GM18868 (cell line): ENCODE results near the gene SLC10A7.

ENCODE experiments used
- ATAC-seq: cut with Tn5 transposase; IDR thresholded peaks from one replicate; pipeline ENCODE4 v1.9.1; 2021; ENCODE audit warnings: mild to moderate bottlenecking, moderate library complexity; ENCODE audit not compliant: unreplicated experiment

The SLC10A7 gene

DNA sequence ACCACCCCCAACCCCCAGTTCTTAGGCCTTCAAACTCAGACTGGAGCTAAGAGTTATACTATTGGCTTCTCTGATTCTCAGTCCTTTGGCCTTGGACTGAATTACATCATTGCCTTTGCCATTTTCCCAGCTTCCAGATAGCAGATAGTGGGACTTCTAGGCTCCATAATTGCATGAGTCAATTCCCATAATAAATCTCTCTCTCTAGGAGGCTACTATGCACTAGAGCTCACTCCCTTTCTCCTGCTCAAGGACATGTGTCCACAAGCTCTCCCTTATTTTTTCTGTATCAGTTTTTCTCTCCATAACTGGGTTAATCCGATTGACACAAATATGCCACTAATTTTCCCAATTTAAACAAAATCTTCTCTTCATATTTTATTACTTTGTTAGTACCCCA, 204.0 kb downstream of the SLC10A7 start:
- no peak for ATAC-seq

DNA sequence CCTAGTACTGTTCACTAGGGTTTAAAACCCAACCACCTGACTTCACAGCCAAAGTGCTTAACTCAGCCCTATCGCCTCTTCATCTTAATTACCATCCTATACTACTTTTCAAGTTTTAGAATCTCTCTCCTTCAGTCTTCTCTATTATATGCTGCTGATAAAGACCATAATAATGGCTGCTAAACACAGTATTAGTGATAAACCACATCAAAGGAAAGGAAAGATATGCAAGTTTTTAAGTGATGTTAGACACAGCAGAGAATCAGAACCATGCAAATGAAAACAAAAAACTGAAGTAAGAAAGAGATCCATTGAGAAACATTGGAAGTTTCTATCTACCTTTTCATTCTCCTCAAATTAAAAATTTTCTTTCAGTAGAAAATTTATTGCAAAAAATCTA, 206.6 kb downstream of the SLC10A7 start:
- ATAC-seq = no peak

GRCh38 chr4:146311238-146311970, 210.3 kb downstream of the SLC10A7 start:
- ATAC-seq = no peak

GRCh38 chr4:146310319-146311021, 211.3 kb downstream of the SLC10A7 start:
- peak; percentile 78 for ATAC-seq

DNA sequence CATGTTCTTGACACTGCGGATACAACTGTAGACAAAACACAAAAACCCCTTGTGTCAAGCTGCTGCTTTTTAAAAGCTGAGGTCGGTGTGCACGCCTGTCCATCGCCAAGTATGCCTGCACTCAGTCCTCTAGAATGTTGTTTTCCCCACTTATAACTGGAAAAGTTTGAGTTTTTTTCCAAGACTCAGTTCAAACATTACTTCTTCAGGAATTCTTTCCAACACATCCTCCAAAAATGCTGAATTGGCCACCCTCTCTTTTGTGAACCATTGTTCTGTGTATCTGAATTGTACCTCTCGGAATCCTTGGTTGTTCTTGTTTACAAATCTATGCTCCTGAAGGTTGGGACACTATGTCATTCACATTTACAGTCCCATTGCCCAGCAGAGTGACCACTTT, 212.8 kb downstream of the SLC10A7 start:
- ATAC-seq = no peak

- peak; percentile 61 for ATAC-seq
Measured at GRCh38 chr4:146302822-146303221, 218.9 kb downstream of the SLC10A7 start.

DNA sequence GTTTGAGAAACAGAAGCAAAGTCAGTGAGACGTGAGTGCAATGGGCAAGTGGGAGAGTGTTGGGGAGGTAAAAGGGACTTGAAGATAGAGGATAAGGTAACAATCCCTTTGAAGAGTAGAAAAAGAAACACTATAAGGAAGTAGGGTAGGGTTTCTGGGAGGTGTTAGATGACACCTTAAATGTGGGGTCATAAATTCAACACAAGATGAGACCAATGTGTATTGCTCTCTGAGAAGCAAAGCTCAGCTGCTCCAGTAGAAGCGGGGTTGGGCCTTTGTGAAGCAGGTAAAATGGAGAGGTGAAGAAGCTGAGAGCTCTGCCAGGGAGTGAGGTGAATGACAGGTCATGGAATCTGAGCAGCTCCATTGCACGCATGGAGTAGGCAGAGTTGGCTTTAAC, 222.1 kb downstream of the SLC10A7 start:
- no peak for ATAC-seq

GRCh38 chr4:146294776-146295175, 227.0 kb downstream of the SLC10A7 start:
- no peak for ATAC-seq

GRCh38 chr4:146292508-146292907, 229.2 kb downstream of the SLC10A7 start:
- ATAC-seq = no peak

GRCh38 chr4:146291313-146291712, 230.4 kb downstream of the SLC10A7 start:
- ATAC-seq = no peak

- no peak for ATAC-seq
Measured at GRCh38 chr4:146288193-146288592, 233.5 kb downstream of the SLC10A7 start.

GRCh38 chr4:146285037-146285436, 236.7 kb downstream of the SLC10A7 start:
- no peak for ATAC-seq

DNA sequence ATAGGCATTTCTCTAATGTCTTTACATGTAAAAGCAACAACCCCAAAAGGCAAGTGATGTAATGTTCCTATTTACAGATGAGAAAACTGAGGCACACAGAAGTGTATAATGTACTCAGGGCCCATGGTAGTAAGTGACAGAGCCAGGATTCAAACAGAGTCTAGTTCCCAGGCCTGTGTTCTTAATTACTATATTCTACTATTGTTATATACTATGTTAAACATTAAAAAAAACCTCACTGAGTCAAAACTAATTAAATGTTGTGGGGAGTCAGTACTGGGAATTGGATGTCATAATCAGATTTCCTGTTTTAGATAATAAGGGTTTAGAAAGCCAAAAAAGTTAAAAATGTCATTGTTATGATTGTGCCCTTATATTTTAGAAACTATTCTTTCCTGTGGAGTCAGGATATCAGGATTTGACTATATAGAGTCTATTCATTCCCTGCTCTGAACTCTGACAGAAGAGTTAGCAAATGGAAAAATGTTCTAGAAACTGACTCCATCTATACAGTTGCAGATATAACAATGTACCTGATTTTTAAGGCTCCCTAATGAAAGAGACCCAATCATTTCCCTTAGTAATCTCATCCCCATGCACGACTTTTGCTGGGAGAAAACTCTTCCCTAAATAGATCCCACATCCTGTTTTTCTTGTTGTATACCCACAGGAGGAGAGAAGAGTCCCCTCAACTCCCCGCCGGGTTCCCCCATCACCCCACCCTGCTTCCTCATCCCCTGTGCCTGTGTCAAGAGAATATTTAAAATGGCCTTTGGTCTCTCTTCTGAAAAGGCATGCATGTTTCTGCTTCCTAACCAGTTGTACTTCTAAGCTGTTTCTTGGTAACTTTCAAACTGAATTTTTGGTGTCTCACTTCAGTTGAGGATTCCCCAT, 237.7 kb downstream of the SLC10A7 start:
- no peak for ATAC-seq

DNA sequence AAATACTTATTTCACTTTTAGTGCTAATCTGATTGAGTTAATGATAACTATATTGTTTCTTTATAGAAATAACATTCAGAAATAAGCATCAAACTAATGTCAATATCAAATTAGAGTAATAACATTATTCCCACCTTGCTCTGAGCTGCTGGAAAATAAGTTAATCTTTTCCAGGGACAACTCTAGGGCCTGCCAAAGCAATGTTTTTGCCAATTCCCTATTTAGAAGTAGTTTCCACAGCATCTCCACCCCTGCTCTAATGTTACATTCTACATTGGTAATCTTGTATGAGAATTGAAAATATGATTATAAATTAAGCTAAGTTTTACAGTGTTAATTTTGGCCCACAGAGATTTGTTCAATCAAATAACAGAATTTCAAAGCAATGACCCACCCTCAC, 239.1 kb downstream of the SLC10A7 start:
- ATAC-seq = no peak

DNA sequence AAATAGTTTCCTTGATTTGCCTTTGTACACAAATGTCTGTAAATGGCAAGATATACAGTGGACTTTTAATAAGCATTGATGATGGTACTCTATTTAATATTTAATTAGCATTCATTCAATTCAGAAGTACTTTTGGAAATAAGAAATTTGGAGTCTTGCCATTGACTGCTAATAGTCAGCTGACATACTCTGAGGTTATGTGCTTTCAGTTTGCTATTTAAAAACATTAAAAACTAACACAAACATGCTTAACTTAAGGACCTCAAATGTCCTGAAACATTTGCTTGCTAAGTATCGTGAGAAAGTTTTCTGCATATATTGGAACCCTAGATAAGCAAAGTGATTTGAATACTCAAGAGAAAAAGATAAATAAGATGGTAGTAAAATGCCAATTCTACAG, 242.8 kb downstream of the SLC10A7 start:
- no peak for ATAC-seq

GRCh38 chr4:146275370-146275769, 246.4 kb downstream of the SLC10A7 start:
- ATAC-seq = no peak

DNA sequence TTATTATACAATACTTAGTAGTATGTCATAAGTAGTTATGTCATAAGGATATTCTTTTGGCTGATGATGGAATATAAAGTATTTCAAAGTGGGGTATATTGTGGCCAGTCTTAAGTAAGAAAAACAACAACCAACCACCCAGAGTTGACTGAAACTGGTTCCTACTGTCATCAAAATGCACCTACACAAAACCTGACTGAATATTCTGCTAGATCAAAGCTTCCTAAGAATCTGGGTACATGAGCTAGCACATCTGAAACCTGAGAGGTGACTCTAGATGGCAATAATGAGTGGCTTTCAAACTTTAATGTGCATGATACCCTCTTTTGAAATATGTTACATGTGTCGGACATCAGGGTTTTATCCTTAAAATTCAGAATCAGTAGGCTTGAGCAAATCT, 247.0 kb downstream of the SLC10A7 start:
- no peak for ATAC-seq

GRCh38 chr4:146273204-146273901, 248.4 kb downstream of the SLC10A7 start:
- peak; percentile 79 for ATAC-seq

DNA sequence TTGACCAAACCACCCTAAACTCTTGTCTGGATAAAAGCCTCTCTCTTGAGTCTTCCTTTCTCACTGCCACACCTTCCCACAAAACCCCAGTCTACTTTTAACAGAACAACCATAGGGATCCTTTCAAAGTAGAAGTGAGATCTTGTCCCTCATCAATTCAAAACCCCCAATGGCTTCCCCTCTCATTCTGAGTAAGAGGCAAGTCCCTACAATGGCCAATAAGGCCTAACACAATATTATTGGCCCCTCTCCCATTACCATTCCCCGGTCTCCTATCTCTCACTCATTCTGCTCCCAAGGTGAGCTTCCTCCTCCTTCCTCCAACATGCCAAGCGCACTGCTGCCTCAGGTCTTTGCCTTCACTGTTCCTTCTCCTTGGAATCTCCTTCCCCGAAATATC, 250.3 kb downstream of the SLC10A7 start:
- ATAC-seq = peak; percentile 8

- ATAC-seq = peak; percentile 30
Measured at GRCh38 chr4:146269228-146269653, 252.5 kb downstream of the SLC10A7 start.

GRCh38 chr4:146267826-146268225, 253.9 kb downstream of the SLC10A7 start:
- no peak for ATAC-seq
